Neural progenitor cell (in vitro differentiated cells): Measurements from ENCODE around the gene SLC26A8. TPM values are rescaled to one million over a fixed set of nuclear protein-coding genes. Genes with fewer than 3 reads are reported as not detected.

ENCODE experiments used
- DNase-seq: peaks from one replicate; pipeline ENCODE4 v3.0.0-alpha.2; 2016; ENCODE audit warnings: low spot score
- H2AFZ ChIP-seq: fragments of 200-600 bp; sonication (generic); replicated peaks from 2 replicates; pipeline ENCODE4 v1.6.1; 2016; ENCODE audit warnings: antibody characterized with exemption
- H3F3A ChIP-seq: fragments of 200-600 bp; sonication (generic); 2 replicates; pipeline ENCODE4 v1.6.1; 2016; ENCODE audit warnings: antibody characterized with exemption, low read depth
- H3K27ac ChIP-seq: fragments of 200-600 bp; sonication (generic); 2 replicates; pipeline ENCODE4 v1.5.1; 2016; ENCODE audit warnings: mild to moderate bottlenecking
- H3K27me3 ChIP-seq: fragments of 200-600 bp; sonication (generic); 2 replicates; pipeline ENCODE4 v1.6.1; 2016; ENCODE audit warnings: mild to moderate bottlenecking, moderate library complexity
- H3K36me3 ChIP-seq: fragments of 200-600 bp; sonication (generic); 2 replicates; pipeline ENCODE4 v1.5.1; 2016
- H3K4me1 ChIP-seq: fragments of 200-600 bp; sonication (generic); 2 replicates; pipeline ENCODE4 v1.6.1; 2016; ENCODE audit warnings: mixed run types
- H3K4me2 ChIP-seq: fragments of 200-600 bp; sonication (generic); 2 replicates; pipeline ENCODE4 v1.6.1; 2016
- H3K4me3 ChIP-seq: fragments of 200-600 bp; sonication (generic); 2 replicates; pipeline ENCODE4 v1.5.1; 2016
- H3K79me2 ChIP-seq: fragments of 200-600 bp; sonication (generic); 2 replicates; pipeline ENCODE4 v1.6.1; 2016; ENCODE audit warnings: low read depth
- H3K9ac ChIP-seq: fragments of 200-600 bp; sonication (generic); 2 replicates; pipeline ENCODE4 v1.6.1; 2016
- H3K9me3 ChIP-seq: fragments of 200-600 bp; sonication (generic); 2 replicates; pipeline ENCODE4 v1.5.1; 2016; ENCODE audit warnings: low read depth
- H4K20me1 ChIP-seq: fragments of 200-600 bp; sonication (generic); 2 replicates; pipeline ENCODE4 v1.6.1; 2016; ENCODE audit warnings: low read depth
- H3K27ac Mint-ChIP-seq: 3 replicates; pipeline ENCODE4 v1.8.0; 2021; ENCODE audit warnings: mixed read lengths
- H3K27me3 Mint-ChIP-seq: 2 replicates; pipeline ENCODE4 v1.8.0; 2022; ENCODE audit warnings: low read depth, mild to moderate bottlenecking, inconsistent platforms, moderate library complexity, mixed read lengths; ENCODE audit not compliant: insufficient read depth
- H3K36me3 Mint-ChIP-seq: 3 replicates; pipeline ENCODE4 v1.8.0; 2021; ENCODE audit warnings: mixed read lengths
- H3K4me1 Mint-ChIP-seq: 3 replicates; pipeline ENCODE4 v1.8.0; 2021; ENCODE audit warnings: mixed read lengths
- H3K4me3 Mint-ChIP-seq: 3 replicates; pipeline ENCODE4 v1.8.0; 2021; ENCODE audit warnings: mild to moderate bottlenecking, moderate library complexity, mixed read lengths
- H3K9me3 Mint-ChIP-seq: 3 replicates; pipeline ENCODE4 v1.8.0; 2020; ENCODE audit warnings: mixed read lengths
- CTCF ChIP-seq: fragments of 200-600 bp; sonication (generic); IDR thresholded peaks from 2 replicates; pipeline ENCODE4 v1.5.1; 2017; ENCODE audit warnings: antibody characterized with exemption, mild to moderate bottlenecking
- EZH2 ChIP-seq: fragments of 200-600 bp; sonication (generic); IDR thresholded peaks from 2 replicates; pipeline ENCODE4 v1.6.1; 2017; ENCODE audit warnings: antibody characterized with exemption, mild to moderate bottlenecking, moderate library complexity
- EZH2phosphoT487 ChIP-seq: fragments of 200-600 bp; sonication (generic); IDR thresholded peaks from 2 replicates; pipeline ENCODE4 v1.6.1; 2017; ENCODE audit warnings: antibody characterized with exemption
- total RNA-seq: library from RNA; depleted of rRNA; stranded (reverse); fragments of >200 nt; gene quantifications from 2 replicates; pipeline ENCODE4 v1.2.3, GENCODE V29; 2015; ENCODE audit warnings: low replicate concordance

The SLC26A8 gene
- total RNA-seq, 1 donor from 2014 or later = 0.13 TPM

DNA sequence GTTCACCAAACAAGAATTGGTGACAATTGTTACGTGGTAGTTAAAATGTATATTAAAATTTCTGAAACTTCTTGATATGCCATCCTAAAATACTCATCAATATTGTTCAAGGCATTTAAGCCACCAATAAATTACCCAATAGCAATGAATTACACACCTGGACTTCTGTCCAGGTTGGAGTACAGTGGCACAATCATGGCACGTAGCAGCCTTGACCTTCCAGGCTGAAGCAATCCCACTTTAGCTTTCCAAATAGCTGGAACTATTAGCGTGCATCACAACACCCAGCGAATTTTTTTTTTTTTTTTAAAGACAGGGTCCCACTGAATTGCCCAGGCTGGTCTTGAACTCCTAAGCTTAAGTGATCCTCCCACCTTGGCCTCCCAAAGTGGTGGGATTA is 120.8 kb downstream of the SLC26A8 start:
- no peak overlapping the region for H3K27ac ChIP-seq
- H3K36me3 ChIP-seq = no peaks in the 10 kb centered on the region
- H3K79me2 ChIP-seq = peaks cover 100% of the 10 kb centered on the region
- no peak overlapping the region for H2AFZ ChIP-seq
- H4K20me1 ChIP-seq = peaks cover 42% of the 10 kb centered on the region
- H3K9me3 ChIP-seq = peaks cover 2% of the 10 kb centered on the region
- peaks cover 22% of the 10 kb centered on the region for H3K9me3 Mint-ChIP-seq
- no peak overlapping the region for H3K9ac ChIP-seq
- no peaks in the 10 kb centered on the region for H3K27me3 ChIP-seq
- peaks cover 55% of the 10 kb centered on the region for H3K36me3 Mint-ChIP-seq
- H3K4me2 ChIP-seq = no peak overlapping the region
- TF ChIP-seq EZH2phosphoT487 (no peak), CTCF (no peak), EZH2 (no peak)
- no peak overlapping the region for H3K27ac Mint-ChIP-seq
- H3K4me3 ChIP-seq = no peak overlapping the region
- no peaks in the 10 kb centered on the region for H3K4me1 Mint-ChIP-seq
- no peak overlapping the region for H3K4me3 Mint-ChIP-seq
- peaks cover 4% of the 10 kb centered on the region for H3F3A ChIP-seq
- no peaks in the 10 kb centered on the region for H3K4me1 ChIP-seq
- no peak for DNase-seq
- H3K27me3 Mint-ChIP-seq = peaks cover 3% of the 10 kb centered on the region

GRCh38 chr6:35900448-35900847 is 124.0 kb downstream of the SLC26A8 start:
- Histone ChIP-seq H3K4me1 (no peaks in the 10 kb centered on the region), H3F3A (peaks cover 7% of the 10 kb centered on the region), H3K4me2 (no peak overlapping the region), H3K9me3 (no peaks in the 10 kb centered on the region), H3K27ac (no peak overlapping the region), H3K79me2 (peaks cover 100% of the 10 kb centered on the region), H3K36me3 (peaks cover 11% of the 10 kb centered on the region), H4K20me1 (peaks cover 38% of the 10 kb centered on the region), H3K4me3 (no peak overlapping the region), H3K27me3 (no peaks in the 10 kb centered on the region), H3K9ac (no peak overlapping the region), H2AFZ (no peak overlapping the region)
- no peaks in the 10 kb centered on the region for H3K27me3 Mint-ChIP-seq
- H3K36me3 Mint-ChIP-seq = peaks cover 52% of the 10 kb centered on the region
- peaks cover 12% of the 10 kb centered on the region for H3K9me3 Mint-ChIP-seq
- H3K4me3 Mint-ChIP-seq = no peak overlapping the region
- H3K4me1 Mint-ChIP-seq = peaks cover 2% of the 10 kb centered on the region
- H3K27ac Mint-ChIP-seq = peak overlapping the region; percentile 74
- TF ChIP-seq EZH2phosphoT487 = no peak
- TF ChIP-seq CTCF = no peak
- TF ChIP-seq EZH2 = no peak
- DNase-seq = no peak

- DNase-seq = no peak
- H4K20me1 ChIP-seq = peaks cover 32% of the 10 kb centered on the region
- H3K79me2 ChIP-seq = peaks cover 100% of the 10 kb centered on the region
These were observed 126.4 kb downstream of the SLC26A8 start for GRCh38 chr6:35898003-35898402.

More at GRCh38 chr6:35898003-35898402, 126.4 kb downstream of the SLC26A8 start:
- Histone ChIP-seq H3K9me3 (no peaks in the 10 kb centered on the region), H3K4me2 (no peak overlapping the region), H3K4me3 (no peak overlapping the region), H3F3A (peaks cover 7% of the 10 kb centered on the region), H3K9ac (no peak overlapping the region), H2AFZ (no peak overlapping the region), H3K27me3 (no peaks in the 10 kb centered on the region), H3K36me3 (peaks cover 11% of the 10 kb centered on the region), H3K27ac (no peak overlapping the region), H3K4me1 (peaks cover 6% of the 10 kb centered on the region)
- Mint-ChIP-seq H3K4me3 (no peak overlapping the region), H3K27me3 (no peaks in the 10 kb centered on the region), H3K4me1 (peaks cover 18% of the 10 kb centered on the region), H3K27ac (no peak overlapping the region), H3K36me3 (peaks cover 51% of the 10 kb centered on the region), H3K9me3 (peaks cover 12% of the 10 kb centered on the region)
- TF ChIP-seq EZH2 = no peak
- no peak for TF ChIP-seq EZH2phosphoT487
- TF ChIP-seq CTCF = no peak
